GM23248 (cell line): Measurements from ENCODE around the gene GATM. TPM values are rescaled to one million over a fixed set of nuclear protein-coding genes. Genes with fewer than 3 reads are reported as not detected.
"Not testable (repeated sequence)": the region's sequence is repeated elsewhere in the genome, so short reads cannot be mapped to it uniquely, and the experiment has no call there.

Experiments
- DNase-seq: peaks from one replicate; pipeline ENCODE4 v3.0.0-alpha.2; 2015
- H2AFZ ChIP-seq: fragments of 200-600 bp; sonication (generic); 2 replicates; pipeline ENCODE4 v1.6.1; 2016; ENCODE audit warnings: antibody characterized with exemption
- H3F3A ChIP-seq: fragments of 200-600 bp; sonication (generic); 2 replicates; pipeline ENCODE4 v1.6.1; 2016; ENCODE audit warnings: mild to moderate bottlenecking, antibody characterized with exemption, mixed run types; ENCODE audit not compliant: insufficient read depth
- H3K27ac ChIP-seq: fragments of 200-600 bp; sonication (generic); 2 replicates; pipeline ENCODE4 v1.5.1; 2016; ENCODE audit warnings: mild to moderate bottlenecking
- H3K27me3 ChIP-seq: fragments of 200-600 bp; sonication (generic); replicated peaks from 2 replicates; pipeline ENCODE4 v1.6.1; 2016; ENCODE audit warnings: mild to moderate bottlenecking; ENCODE audit not compliant: insufficient read depth
- H3K36me3 ChIP-seq: fragments of 200-600 bp; sonication (generic); 2 replicates; pipeline ENCODE4 v1.6.1; 2016; ENCODE audit warnings: low read depth, mild to moderate bottlenecking
- H3K4me1 ChIP-seq: fragments of 200-600 bp; sonication (generic); 2 replicates; pipeline ENCODE4 v1.6.1; 2016; ENCODE audit warnings: mild to moderate bottlenecking; ENCODE audit not compliant: insufficient read depth
- H3K4me2 ChIP-seq: fragments of 200-600 bp; sonication (generic); one replicate; pipeline ENCODE4 v1.6.1; 2016; ENCODE audit warnings: mild to moderate bottlenecking; ENCODE audit not compliant: unreplicated experiment
- H3K4me3 ChIP-seq: fragments of 200-600 bp; sonication (generic); 2 replicates; pipeline ENCODE4 v1.5.1; 2016; ENCODE audit warnings: mild to moderate bottlenecking
- H3K79me2 ChIP-seq: fragments of 200-600 bp; sonication (generic); 2 replicates; pipeline ENCODE4 v1.6.1; 2016; ENCODE audit warnings: mild to moderate bottlenecking; ENCODE audit not compliant: insufficient read depth
- H3K9ac ChIP-seq: fragments of 200-600 bp; sonication (generic); 2 replicates; pipeline ENCODE4 v1.6.1; 2016; ENCODE audit warnings: mild to moderate bottlenecking
- H3K9me2 ChIP-seq: fragments of 200-600 bp; sonication (generic); 2 replicates; pipeline ENCODE4 v1.6.1; 2016; ENCODE audit warnings: mixed run types, mild to moderate bottlenecking, moderate library complexity; ENCODE audit not compliant: insufficient read depth
- H3K9me3 ChIP-seq: fragments of 200-600 bp; sonication (generic); one replicate; pipeline ENCODE4 v1.6.1; 2017; ENCODE audit warnings: low read depth
- H4K20me1 ChIP-seq: fragments of 200-600 bp; sonication (generic); 2 replicates; pipeline ENCODE4 v1.6.0; 2016; ENCODE audit not compliant: insufficient read depth
- EZH2 ChIP-seq: fragments of 200-600 bp; sonication (generic); IDR thresholded peaks from 2 replicates; pipeline ENCODE4 v1.6.1; 2018; ENCODE audit warnings: antibody characterized with exemption, mild to moderate bottlenecking; ENCODE audit not compliant: insufficient read depth, poor library complexity, severe bottlenecking
- EZH2phosphoT487 ChIP-seq: fragments of 200-600 bp; sonication (generic); IDR thresholded peaks from 2 replicates; pipeline ENCODE4 v1.6.1; 2018; ENCODE audit warnings: antibody characterized with exemption, moderate library complexity, mild to moderate bottlenecking, low read depth; ENCODE audit not compliant: insufficient read depth
- WGBS, 2 experiments: methylation state at CpG; one replicate each; pipeline ENCODE4 v1.1.6; 2015 to 2017; ENCODE audit warnings: low lambda C conversion rate in 2 of 2, low coverage in 1 of 2; ENCODE audit errors: missing lambda C conversion rate in 2 of 2; 5-methylcytosine and 5-hydroxymethylcytosine counted together
- in situ Hi-C: fragments of 300-500 bp; cut with MboI; formaldehyde crosslinking; loops from 2 replicates; pipeline ENCODE4 v1.15.0; 2020
- polyA plus RNA-seq: library from polyadenylated mRNA; unstranded; fragments of >200 nt; fragmentation: Nextera tagmentation; extraction: Ambion mirVana; gene quantifications from 2 replicates; pipeline ENCODE4 v1.2.1, GENCODE V29; 2016
- small RNA-seq: library from RNA; depleted of rRNA; stranded (forward); fragments of <200 nt; gene quantifications from one replicate; pipeline ENCODE3, GENCODE V24; 2014; ENCODE audit warnings: low read depth, low replicate concordance
- total RNA-seq: library from RNA; depleted of rRNA; stranded (reverse); fragments of >200 nt; shearing (Covaris generic); gene quantifications from 2 replicates; pipeline ENCODE4 v1.2.3, GENCODE V29; 2014; rRNA removed

The GATM gene
- total and polyA plus RNA-seq, 2 experiments from 2014 or later = not detected

DNA sequence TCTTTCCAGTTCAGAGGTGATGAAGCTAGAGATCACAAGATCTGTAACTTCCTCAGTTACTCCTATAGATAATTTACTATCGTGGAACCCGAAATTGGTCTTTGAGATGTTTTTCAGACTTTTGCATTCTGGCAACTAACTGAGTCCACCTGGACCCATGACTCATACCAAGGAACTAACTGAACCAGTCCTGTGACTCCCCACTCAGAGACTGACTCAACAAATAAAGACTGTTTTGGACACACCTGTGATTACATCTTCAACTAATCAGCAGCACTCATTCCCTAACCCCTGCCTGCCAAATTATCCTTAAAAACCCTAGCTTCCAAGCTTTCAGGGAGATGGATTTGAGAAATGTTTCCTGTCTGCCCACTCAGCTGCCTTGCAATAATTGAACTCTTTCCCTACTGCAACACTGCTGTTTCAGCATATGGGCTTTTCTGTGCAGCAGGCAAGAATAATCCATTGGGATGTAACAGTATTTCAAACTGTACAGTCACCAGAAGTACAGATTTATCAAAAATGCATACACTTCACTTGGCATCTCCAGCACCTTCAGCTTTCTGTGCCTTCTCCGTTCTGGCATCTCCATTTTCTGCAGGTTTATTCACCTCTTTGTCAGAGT lies 57.7 kb downstream of the GATM start:
- Histone ChIP-seq H4K20me1 (no peaks in the 10 kb centered on the region), H2AFZ (no peak overlapping the region), H3K9me3 (no peaks in the 10 kb centered on the region), H3K4me2 (no peak overlapping the region), H3K36me3 (no peaks in the 10 kb centered on the region), H3K27me3 (no peaks in the 10 kb centered on the region), H3K79me2 (no peaks in the 10 kb centered on the region), H3K4me1 (no peaks in the 10 kb centered on the region), H3K4me3 (no peak overlapping the region), H3F3A (no peaks in the 10 kb centered on the region), H3K9ac (no peak overlapping the region), H3K9me2 (no peaks in the 10 kb centered on the region), H3K27ac (no peak overlapping the region)
- in situ Hi-C loops = no loop called here
- no peak for DNase-seq
- 49 to 55% methylated on average over 3 of the region's 3 CpGs for WGBS, 2 experiments
- TF ChIP-seq EZH2 (no peak), EZH2phosphoT487 (no peak)

DNA sequence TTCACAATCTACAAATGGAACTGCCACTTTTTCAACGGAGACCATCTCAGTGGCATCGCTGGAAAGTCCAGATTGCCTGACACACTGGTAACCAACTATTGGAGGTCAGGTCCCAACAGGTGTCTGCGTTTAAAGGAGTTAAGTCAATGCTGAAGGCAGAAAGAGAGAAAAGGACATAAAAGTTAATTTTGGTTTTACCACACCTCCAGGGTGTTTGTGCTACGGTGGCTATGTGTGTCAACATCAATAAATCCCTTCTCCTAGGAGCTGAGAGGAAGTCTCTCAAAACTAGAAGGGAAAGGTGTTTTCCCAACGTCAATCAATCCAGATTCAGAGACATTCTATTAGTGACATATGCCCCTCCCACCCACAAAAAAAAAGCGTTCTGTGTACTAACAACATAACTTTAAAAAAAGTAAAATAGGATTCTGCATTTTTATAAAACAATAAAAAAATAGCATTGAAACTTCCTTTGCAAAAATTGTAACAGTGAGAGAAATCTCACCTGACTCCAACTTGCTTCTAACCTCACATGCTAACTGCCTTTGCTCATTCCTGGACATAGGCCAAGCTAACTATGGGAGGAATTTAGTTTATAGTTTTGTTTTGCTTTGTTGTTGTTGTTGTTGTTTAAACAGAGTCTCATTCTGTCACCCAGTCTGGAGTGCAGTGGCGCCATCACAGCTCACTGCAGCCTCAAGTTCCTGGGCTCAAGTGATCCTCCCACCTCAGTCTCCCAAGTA lies 58.7 kb downstream of the GATM start:
- in situ Hi-C loops = no loop called here
- no peaks in the 10 kb centered on the region for H3K9me3 ChIP-seq
- TF ChIP-seq EZH2phosphoT487 (no peak), EZH2 (no peak)
- no peak overlapping the region for H2AFZ ChIP-seq
- no peak overlapping the region for H3K4me2 ChIP-seq
- H3K79me2 ChIP-seq = no peaks in the 10 kb centered on the region
- 54 to 57% methylated on average over 7 of the region's 7 CpGs for WGBS, 2 experiments
- no peaks in the 10 kb centered on the region for H3K4me1 ChIP-seq
- H4K20me1 ChIP-seq = no peaks in the 10 kb centered on the region
- H3K36me3 ChIP-seq = no peaks in the 10 kb centered on the region
- no peaks in the 10 kb centered on the region for H3F3A ChIP-seq
- no peak overlapping the region for H3K27ac ChIP-seq
- no peaks in the 10 kb centered on the region for H3K27me3 ChIP-seq
- no peaks in the 10 kb centered on the region for H3K9me2 ChIP-seq
- no peak overlapping the region for H3K4me3 ChIP-seq
- H3K9ac ChIP-seq = no peak overlapping the region
- no peak for DNase-seq

DNA sequence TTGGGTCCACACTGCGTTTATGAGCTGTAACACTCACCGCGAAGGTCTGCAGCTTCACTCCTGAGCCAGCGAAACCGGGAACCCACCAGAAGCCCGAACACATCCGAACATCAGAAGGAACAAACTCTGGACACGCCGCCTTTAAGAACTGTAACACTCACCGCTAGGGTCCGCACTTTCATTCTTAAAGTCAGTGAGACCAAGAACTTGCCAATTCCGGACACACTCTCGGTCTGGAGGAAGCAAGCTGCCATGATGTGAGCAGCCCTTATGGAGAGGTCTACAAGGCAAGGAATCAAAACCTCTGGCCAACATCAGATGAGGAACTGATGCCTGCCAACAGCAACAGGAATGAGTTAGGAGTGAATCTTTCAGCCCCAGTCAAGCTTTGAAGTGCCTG lies 63.4 kb downstream of the GATM start:
- Histone ChIP-seq H3F3A (no peaks in the 10 kb centered on the region), H3K36me3 (no peaks in the 10 kb centered on the region)
- DNase-seq = no peak

DNA sequence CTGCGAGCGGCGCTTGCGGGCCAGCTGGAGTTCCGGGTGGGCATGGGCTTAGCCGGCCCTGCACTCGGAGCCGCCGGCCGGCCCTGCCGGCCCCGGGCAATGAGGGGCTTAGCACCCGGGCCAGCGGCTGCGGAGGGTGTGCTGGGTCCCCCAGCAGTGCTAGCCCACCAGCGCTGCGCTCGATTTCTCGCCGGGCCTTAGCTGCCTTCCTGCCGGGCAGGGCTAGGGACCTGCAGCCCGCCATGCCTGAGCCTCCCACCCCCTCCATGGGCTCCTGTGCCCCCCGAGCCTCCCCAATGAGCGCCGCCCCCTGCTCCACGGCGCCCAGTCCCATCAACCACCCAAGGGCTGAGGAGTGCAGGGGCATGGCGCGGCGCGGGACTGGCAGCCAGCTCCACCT lies 64.2 kb downstream of the GATM start:
- H3K27me3 ChIP-seq, H3K79me2 ChIP-seq, H3K27ac ChIP-seq, H4K20me1 ChIP-seq, H3K4me1 ChIP-seq, H3K9me2 ChIP-seq, in situ Hi-C loops, H3K9me3 ChIP-seq, H3K4me3 ChIP-seq, H3K9ac ChIP-seq, H3K36me3 ChIP-seq, DNase-seq, H3F3A ChIP-seq, H3K4me2 ChIP-seq, H2AFZ ChIP-seq: not testable (repeated sequence)
- WGBS, 2 experiments = 74 to 75% methylated on average over 12 to 31 of the region's 31 CpGs

More for the DNA sequence above, 63.4 kb downstream of the GATM start:
- Histone ChIP-seq H4K20me1 (no peaks in the 10 kb centered on the region), H3K9me2 (no peaks in the 10 kb centered on the region), H3K4me3 (no peak overlapping the region), H3K27me3 (0 out of 2 replicates have a peak, but pooled peaks cover 4% of the 10 kb centered on the region), H3K79me2 (no peaks in the 10 kb centered on the region), H3K9ac (no peak overlapping the region), H2AFZ (no peak overlapping the region; the same call in 1 of the 2 replicates), H3K4me1 (no peaks in the 10 kb centered on the region), H3K4me2 (no peak overlapping the region), H3K9me3 (no peaks in the 10 kb centered on the region), H3K27ac (no peak overlapping the region)
- 61 to 63% methylated on average over 13 of the region's 13 CpGs for WGBS, 2 experiments
- in situ Hi-C loops = no loop called here
- TF ChIP-seq EZH2 (no peak), EZH2phosphoT487 (no peak)

Small RNA genes within 50 kb of the gene (small RNA-seq; reads per million reads assigned to genes)
- not detected for gene RNU6-953P

Other genes starting within 250 kb of the GATM start
- 2.4 TPM in 1 of 2 replicates, not detected in the other for gene DUOXA1, start 248.7 kb downstream of the GATM start, total RNA-seq
- 0.48 and 0.61 TPM in 2 replicates for gene DUOXA1, start 248.7 kb downstream of the GATM start, polyA plus RNA-seq
- gene DUOX1, start 248.6 kb downstream of the GATM start, total RNA-seq = 0.32 and 0.89 TPM in 2 replicates
- gene DUOX1, start 248.6 kb downstream of the GATM start, polyA plus RNA-seq = 1.5 and 1.8 TPM in 2 replicates
- gene SHF, start 190.6 kb downstream of the GATM start, total RNA-seq = 0.25 and 0.32 TPM in 2 replicates
- gene SHF, start 190.6 kb downstream of the GATM start, polyA plus RNA-seq = 0.76 and 0.93 TPM in 2 replicates
- gene SLC28A2, start 126.3 kb downstream of the GATM start, total RNA-seq = not detected in 2 replicates
- not detected in 2 replicates for gene SLC28A2, start 126.3 kb downstream of the GATM start, polyA plus RNA-seq
- 6.5 and 7.8 TPM in 2 replicates for gene SLC30A4, start 144.2 kb upstream of the GATM start, total RNA-seq
- 6.3 and 6.4 TPM in 2 replicates for gene SLC30A4, start 144.2 kb upstream of the GATM start, polyA plus RNA-seq
- gene BLOC1S6, start 208.8 kb upstream of the GATM start, total RNA-seq = 68.4 and 79.4 TPM in 2 replicates
- gene BLOC1S6, start 208.8 kb upstream of the GATM start, polyA plus RNA-seq = 46.3 and 47.6 TPM in 2 replicates